Stimulated activated CD8-positive, alpha-beta memory T cell treated with anti-CD3 and anti-CD28 coated beads, Interleukin-7, amount 100 ng/mL, for 24 hours (primary cell): ENCODE results near the gene SPINK1.
"Not testable (repeated sequence)": the region's sequence is repeated elsewhere in the genome, so short reads cannot be mapped to it uniquely, and the experiment has no call there.

Source experiments
- DNase-seq: peaks from one replicate; pipeline ENCODE4 v3.0.0-alpha.2; 2020; ENCODE audit warnings: low read depth

Gene SPINK1

DNA sequence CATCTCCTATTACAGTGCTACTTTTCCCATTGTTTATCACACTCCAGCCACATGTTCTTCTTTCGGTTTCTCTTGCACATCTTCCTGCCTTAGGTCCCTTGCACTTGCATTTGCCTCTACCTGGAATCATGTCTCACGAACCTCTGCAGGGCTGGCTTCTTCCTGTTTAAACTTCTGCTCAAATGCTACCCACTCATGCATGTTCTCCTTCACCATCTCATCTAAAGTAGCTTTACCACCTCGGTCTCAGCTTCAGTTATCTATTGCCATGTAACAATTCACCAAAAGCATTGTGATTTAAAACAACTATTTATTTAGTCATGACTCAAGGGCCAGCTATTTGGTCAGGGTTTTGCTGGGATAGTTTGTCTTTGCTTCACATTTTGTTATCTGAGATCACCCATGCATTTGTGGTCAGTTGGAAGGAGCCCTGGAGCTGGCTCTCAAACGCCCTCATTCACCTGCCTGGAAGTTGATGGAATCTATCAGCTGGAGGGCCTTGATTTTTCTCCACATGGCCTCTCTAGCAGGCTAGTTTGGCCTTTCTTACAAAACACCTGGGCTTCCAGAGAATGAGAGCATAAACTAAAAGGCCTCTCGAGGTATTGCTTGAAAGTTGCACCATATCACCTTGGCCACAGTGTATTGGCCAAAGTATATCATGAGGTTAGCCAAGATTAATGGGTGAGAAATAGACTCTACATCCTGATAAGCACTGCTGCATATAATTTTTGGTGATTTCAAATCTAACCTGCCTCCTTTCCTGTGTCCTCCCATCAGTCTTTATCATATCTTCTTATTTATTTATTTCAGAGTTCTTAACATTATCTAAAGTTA is 21.4 kb downstream of the SPINK1 start:
- no peak for DNase-seq

DNA sequence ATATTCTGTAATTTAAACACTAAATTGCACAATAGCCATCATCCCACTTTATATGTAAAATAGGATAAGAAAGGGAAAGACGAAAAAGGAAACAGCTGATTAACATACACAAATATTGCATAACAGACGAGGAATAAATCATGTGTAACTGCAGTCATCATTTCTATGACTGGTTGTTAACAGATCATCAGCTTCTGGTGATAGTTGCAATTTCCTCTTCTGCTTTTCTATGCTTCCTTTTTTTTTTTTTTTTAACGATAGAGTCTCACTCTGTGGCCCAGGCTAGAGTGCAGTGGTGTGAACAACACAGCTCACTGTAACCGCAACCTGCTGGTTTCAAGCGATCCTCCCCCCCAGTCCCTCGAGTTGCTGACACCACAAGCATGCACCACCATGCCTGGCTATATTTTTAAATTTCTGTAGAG is 26.4 kb downstream of the SPINK1 start:
- no peak for DNase-seq

DNA sequence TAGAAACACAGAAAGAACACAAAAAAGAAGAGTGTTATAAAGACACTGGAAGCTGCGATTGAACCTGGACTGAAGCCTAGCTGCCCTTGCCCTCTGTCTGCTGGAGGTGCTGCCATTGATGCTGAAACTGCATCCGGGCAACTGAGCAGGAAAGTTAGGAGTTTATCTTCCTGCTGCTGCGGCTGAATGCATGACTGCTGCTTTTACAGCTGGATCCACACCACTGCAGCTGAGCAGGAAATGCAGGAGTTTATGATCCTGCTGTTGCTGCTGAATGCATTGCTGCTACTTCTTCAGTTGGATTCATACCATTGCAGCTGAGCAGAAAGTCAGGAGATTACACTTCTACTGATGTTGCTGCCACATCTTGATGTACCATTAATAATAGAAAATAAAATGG is 27.1 kb downstream of the SPINK1 start:
- no peak for DNase-seq

DNA sequence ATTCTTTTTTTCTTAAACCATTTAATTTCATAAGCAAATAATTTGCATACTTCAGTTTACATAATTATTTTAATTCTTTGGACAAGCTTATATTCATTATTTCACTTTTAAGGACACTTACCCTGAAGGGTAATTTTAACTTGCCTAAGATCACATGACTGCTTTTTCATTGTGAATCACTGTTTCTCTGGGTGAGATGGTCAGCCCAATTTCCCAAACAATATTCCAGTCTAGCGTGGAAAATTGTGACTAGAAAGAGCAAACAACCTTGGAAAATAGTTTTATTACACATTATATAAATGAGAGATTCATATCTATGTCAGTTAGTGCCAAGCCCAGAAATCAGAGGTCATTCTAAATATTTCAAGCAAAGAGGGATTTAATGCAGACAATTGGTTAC is 27.5 kb downstream of the SPINK1 start:
- DNase-seq, result no peak

DNA sequence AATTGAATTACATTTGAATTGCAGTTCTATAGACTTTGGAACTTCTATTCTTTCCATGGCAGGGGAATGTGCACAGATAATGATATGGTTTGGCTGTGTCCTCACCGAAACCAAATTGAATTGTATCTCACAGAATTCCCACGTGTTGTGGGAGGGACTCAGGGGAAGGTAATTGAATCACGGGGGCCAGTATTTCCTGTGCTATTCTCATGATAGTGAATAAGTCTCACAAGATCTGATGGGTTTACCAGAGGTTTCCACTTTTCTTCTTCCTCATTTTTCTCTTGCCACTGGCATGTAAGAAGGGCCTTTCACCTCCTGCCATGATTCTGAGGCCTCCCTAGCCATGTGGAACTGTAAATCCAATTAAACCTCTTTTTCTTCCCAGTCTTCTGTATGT is 28.3 kb downstream of the SPINK1 start:
- not testable (repeated sequence) for DNase-seq

DNA sequence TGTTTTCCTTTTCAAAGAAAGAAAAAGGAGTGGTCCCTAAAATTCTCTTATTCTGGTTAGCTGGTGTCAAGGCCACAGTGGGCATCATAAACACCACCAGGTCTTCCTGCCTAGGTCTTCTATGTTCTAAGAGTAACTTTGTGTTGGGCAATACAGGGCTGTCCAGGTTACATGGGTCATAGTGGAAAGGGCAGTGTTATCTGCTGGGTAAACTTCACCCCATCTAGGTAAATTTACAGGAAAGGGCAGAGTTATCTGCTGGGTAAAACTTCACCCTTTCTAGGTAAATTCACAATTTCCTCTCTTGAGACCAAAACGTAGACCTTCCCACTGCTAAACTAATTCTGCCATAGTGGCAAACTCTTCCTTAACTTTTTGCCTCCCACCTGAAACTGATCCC is 30.0 kb downstream of the SPINK1 start:
- DNase-seq, result no peak

DNA sequence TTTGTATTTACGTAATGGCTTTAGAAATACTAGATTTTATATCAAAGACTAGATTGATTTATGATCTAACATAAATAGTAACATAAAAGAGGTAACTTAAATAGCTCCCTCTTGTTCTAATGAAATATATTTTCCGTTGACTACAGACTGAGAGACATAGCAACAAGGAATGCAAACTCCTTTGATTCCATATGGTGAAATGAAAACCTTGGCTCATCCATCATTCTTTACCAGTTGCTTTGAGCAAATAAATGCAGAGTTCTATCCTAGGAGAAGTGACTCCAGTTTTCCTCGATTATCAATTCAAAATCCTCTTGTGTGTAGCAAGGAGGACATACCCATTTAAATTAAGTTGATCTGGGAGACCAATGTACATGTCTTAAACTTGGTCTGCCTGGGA is 31.0 kb downstream of the SPINK1 start:
- DNase-seq, result no peak

DNA sequence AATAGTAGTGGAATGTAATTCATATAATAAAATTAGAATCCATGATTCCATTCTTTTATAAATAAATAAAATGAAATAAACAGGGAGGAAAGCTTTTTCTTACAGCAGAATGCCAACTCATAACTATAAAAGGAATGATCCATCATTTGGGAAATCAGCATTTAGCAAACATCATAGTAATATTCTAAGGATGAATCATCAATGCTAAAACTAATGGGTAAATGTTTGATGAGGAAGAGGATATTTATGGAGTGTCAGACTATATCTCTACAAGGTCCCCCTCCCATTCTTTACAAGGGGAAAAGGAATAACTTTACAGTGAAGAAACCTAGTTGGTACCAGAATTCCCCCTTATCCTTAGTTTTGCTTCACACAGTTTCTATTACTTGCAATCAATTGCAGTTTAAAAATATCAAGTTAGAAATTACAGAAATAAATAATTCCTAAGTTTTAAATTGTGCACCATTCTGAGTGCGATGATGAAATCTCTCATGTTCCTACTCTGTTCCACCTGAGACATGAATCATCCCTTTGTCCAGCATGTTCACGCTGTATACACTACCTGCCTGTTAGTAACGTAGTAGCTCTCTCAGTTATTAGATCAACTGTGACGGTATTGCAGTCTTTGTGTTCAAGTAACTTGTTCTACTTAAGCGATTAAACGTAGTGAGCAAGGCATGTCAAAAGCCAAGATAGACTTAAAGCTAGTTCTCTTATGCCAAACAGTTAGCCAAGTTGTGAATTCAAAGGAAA is 34.7 kb downstream of the SPINK1 start:
- no peak for DNase-seq

DNA sequence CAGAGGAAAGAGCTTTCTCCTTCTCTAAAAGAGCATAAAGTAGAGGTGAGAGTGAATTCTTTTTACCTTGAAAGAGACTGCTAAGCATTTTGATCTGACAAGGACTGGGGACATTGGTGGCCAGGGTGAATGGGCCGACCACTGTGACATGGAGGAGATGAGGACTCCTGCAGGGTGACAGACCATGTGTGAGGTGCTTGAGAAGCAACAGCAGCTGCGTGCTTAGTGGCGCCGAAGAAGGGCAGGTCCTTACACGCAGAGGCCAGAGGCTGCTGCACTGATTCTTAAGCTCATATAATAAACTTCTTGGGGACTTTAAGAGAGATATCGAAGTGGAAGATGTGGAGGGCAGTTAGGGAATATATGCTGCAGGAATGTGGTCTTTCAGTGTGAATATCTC is 40.3 kb downstream of the SPINK1 start:
- no peak for DNase-seq

DNA sequence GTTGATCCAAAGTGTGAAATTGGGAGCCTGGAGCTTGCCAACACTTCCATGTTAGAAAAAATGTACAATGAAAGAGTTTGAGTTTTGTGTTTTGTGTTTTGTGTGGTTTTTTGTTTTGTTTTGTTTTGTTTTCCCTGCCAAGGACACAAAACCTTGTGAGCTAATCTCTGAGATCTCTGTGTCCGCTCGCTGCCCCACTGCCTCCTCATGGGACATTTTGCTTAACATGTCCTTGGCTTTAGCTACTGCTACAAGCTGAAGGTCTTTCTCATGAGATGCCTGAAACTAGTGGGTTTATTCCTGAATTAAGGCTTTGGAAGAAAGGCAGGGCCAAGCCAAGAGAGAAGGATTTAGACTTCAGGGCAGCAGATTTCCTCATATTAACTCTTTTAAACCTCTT is 41.7 kb downstream of the SPINK1 start:
- no peak for DNase-seq

DNA sequence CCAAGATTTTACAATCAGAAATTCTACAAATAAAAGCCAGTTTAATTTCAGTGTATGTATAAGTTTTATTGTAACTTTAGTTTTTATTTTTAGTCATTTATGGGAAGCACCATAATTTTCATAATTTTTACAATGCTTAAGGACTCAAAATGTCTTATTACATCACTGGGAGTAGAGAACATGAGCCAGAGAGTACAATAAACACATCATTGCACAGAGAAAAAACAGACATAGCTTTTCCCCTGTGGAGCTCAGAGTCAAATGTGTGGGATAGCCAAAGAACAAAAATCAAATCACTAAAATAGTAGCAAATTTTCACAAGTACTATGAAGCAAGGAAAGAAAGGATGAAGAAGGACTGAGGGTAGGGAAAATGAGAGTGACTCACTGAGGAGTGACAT is 43.4 kb downstream of the SPINK1 start:
- no peak for DNase-seq

DNA sequence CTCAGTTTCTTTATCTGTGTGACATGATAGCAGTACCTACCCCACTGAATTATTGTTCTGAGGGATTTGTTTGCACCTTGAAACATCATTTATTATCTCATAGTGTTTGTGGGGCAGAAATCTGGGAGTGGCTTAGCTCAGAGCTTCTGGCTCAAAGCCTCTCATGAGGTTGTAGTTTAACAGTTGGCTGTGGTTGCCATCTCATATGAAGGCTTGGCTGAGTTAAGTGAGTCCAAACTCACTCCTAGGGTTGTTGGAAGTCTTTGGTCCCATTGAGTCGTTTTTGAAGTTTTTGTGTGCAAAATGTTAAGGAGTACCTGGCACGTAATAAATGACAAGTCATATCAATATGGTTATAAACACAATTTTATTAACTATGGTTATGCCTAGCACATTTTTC is 45.3 kb downstream of the SPINK1 start:
- DNase-seq, result no peak

DNA sequence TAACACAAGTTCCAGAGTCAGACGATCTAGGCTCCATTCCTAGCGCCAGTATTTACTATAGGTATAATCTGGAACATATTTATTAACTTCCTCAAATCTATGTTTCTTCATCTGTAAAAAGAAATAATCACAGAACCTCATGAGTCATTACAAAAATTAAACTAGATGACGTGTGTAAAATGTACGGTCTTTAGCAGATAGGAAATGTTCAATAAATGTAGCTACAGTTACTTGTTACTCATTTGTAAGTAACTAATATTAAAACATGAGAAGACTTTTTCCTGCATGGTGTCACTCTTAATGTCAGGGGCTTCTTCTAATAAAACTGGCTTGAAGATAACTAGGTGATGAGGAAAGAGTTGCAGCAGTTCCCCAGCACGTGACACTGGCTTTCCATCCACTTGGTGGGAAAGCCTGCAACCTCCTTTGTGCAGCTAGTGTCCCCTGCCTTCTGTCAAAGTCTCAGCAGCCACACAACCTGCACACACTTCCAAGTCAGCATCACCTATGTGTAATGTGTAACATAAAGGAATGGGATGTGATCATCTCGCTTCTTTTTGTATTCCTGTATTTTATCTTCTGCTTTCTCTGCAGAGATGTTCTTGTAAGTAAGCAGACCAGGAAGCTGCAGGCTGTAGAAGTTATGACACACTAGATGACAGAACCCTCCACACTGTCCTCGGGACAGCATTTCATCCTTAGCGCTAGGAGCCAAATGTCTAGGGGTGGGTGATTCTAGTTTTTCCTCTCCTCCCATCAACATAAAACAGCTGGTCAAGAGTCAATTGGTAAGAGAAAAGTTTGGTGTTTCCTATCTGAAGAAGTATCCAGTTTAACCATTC is 47.1 kb downstream of the SPINK1 start:
- DNase-seq, result no peak

DNA sequence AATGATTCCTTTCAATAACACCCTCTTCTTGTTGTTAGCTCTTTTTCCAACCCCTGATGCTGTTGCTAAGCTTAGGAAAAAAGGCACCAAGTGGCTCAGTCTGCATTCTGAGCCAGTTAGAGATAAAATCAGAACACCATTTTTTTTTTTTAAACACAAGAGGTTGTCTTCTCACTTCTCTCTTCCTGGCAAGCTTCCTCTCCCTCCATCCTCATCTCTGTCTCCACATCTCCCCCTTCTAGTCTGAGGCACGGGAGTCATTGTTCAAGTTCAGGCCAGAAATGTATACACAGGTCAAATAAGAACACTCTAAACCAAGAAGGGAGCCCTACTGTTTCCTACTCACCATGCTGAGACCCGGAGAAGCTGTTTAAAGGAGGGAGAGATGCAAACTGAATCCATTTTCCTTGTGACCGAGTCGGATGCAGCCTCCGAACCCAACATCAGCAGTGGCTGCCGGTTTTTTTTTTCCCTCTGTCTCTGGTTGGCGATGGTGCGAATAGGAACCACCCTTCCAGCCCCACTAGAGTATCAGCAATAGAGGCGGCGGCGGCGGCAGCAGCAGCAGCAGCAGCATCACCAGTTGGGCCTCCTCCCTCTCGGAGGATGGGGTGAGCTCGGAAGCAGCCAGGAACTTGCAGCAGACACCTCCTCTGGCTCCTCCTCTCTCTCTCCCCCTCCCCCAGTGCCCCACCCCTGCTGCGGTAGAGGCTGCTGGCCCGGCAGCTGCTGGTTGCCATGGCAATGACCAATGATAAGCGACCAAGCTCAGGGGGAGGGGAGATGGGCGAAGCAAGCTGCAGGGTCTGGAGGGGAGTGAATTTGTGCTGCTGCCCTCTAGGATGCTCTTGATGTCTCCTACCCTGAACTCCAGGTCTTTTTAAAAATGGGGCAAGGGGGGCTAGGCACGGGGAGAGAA is 49.1 kb downstream of the SPINK1 start, which contains the start of gene JAKMIP2:
JAKMIP2 (minus strand) TSS at position 619 of the 919 bp plus-strand sequence. CDS start 110,922 bp downstream, outside the sequence.
- peak; percentile 68 for DNase-seq

DNA sequence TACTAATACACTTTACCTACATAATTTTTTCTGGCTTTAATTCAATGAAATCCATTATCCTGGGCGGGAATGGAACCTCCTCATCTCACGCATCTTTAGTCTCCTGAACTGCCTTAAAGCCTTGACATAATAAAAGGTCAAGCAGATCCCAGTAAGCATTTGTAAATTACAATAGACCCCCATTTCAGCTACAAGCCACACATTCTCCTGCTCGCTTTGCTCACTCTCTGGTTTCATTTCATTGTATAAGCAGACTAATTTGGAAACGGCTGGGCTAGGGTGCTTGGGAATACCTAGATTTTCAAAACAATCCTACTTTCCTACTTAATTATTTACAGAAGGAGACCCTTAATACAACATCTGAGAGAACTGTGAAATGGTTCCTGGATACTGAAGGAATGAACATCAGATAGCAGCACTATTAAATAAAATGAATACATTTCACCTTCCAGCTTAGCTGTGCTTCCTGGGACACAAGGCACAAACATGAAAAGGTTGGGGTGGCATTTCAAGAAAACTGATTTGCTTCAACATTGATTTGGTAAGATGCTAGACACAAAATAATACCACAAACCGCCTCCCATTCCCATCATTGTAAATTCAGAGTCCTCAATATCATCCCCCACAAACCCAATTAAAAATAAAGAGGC is 50.4 kb downstream of the SPINK1 start:
- no peak for DNase-seq

DNA sequence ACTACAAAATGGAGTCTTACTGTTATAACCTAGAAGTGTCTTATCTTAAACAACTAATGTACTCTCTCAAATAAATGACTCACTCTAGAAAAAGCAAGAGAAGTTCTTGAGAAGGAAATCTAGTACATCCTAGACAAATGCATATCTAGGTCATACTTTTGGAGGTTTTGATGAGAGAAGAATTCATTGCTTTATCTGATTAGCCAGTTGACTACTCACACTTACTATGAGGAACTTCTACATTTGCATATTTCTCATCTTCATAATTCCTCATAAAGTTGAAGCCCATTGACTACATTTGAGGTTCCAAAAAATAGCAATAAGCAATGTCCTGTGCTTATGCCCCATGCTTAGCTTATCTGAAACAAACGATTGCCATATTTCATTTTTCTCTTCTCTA is 51.8 kb downstream of the SPINK1 start:
- DNase-seq, result no peak

DNA sequence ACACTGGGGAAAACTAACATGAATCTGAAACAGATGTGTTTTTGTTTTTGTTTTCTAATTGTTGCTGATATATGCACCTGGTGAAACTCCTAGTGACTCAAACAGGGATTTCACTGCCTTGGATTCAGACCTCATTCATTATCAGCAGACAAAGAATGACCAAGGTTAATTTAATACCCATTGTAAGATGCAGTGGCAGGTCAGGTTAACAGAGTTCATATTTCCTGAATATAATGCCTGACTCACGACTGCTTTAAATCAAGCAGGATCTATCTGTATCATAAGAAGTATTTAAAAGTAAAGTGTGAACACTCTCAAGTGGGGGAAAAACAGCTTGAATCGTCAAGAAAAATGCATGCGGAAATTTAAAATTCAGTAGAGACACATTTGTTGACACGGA is 54.5 kb downstream of the SPINK1 start:
- DNase-seq, result no peak
